Measurements from ENCODE around the gene CLASP1.

DNA sequence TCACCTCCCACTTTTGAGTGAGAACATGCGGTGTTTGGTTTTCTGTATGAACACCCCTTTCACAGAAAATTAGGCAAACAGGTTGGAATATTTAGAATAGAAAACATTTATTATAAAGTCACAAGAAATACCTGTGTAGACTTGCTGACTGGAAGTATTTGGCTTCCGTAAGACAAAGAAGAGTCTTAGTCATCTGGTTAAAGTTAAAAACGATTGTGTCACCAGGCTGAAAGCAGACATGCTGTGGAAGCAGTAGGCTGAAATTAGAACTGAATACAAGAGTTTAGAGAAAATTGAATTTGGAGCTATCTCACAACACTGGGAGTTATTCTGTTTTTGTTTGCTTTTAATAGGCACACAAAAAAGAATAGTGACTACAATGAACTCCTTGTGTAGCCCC is 16.2 kb upstream of the CLASP1 start:
- TF ChIP-seq, protein P1, sequence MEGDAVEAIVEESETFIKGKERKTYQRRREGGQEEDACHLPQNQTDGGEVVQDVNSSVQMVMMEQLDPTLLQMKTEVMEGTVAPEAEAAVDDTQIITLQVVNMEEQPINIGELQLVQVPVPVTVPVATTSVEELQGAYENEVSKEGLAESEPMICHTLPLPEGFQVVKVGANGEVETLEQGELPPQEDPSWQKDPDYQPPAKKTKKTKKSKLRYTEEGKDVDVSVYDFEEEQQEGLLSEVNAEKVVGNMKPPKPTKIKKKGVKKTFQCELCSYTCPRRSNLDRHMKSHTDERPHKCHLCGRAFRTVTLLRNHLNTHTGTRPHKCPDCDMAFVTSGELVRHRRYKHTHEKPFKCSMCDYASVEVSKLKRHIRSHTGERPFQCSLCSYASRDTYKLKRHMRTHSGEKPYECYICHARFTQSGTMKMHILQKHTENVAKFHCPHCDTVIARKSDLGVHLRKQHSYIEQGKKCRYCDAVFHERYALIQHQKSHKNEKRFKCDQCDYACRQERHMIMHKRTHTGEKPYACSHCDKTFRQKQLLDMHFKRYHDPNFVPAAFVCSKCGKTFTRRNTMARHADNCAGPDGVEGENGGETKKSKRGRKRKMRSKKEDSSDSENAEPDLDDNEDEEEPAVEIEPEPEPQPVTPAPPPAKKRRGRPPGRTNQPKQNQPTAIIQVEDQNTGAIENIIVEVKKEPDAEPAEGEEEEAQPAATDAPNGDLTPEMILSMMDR (IDR thresholded peaks at IDR 0.05; ENCODE audit: poor library complexity) = no peak
- TF ChIP-seq EZH2 (IDR thresholded peaks at IDR 0.05; ENCODE audit: borderline replicate concordance) (no peak), EZH2phosphoT487 (IDR thresholded peaks at IDR 0.05; ENCODE audit: low read depth, severe bottlenecking, unreplicated experiment) (no peak)

Measured in hepatocyte (in vitro differentiated cells).